GM19397 (cell line): ENCODE results near the gene NACA.

ENCODE experiments used
- ATAC-seq: cut with Tn5 transposase; IDR thresholded peaks from one replicate; pipeline ENCODE4 v1.9.1; 2021; ENCODE audit warnings: mild to moderate bottlenecking, moderate library complexity; ENCODE audit not compliant: unreplicated experiment

NACA gene

GRCh38 chr12:56688846-56689109 lies 36.3 kb downstream of the NACA start:
- no peak for ATAC-seq

GRCh38 chr12:56688129-56688845 lies 36.8 kb downstream of the NACA start, which contains the start of gene PTGES3:
Gene PTGES3, minus strand, starts transcription at chr12:56688284. Its CDS starts 285 bp downstream, at chr12:56687999.
- peak; percentile 71 for ATAC-seq

- peak; percentile 37 for ATAC-seq
Observed at GRCh38 chr12:56687223-56688128, 37.6 kb downstream of the NACA start.

- no peak for ATAC-seq
Observed at GRCh38 chr12:56684745-56685359, 40.2 kb downstream of the NACA start.

- ATAC-seq: no peak
Observed at GRCh38 chr12:56682323-56682722, 42.8 kb downstream of the NACA start.

- ATAC-seq: no peak
Observed at GRCh38 chr12:56679883-56680575, 45.1 kb downstream of the NACA start.

GRCh38 chr12:56678852-56679251 lies 46.2 kb downstream of the NACA start:
- no peak for ATAC-seq

- ATAC-seq: no peak
Observed at GRCh38 chr12:56677680-56678079, 47.4 kb downstream of the NACA start.

GRCh38 chr12:56676851-56677580 lies 48.1 kb downstream of the NACA start:
- ATAC-seq: no peak

GRCh38 chr12:56671608-56672007 lies 53.5 kb downstream of the NACA start:
- ATAC-seq: no peak

GRCh38 chr12:56670836-56671235 lies 54.3 kb downstream of the NACA start:
- ATAC-seq: no peak

- no peak for ATAC-seq
Observed at GRCh38 chr12:56668197-56668457, 57.0 kb downstream of the NACA start.
